K562 (cell line): Measurements from ENCODE around the gene MYO1H. TPM values are rescaled to one million over a fixed set of nuclear protein-coding genes. Genes with fewer than 3 reads are reported as not detected.

Source experiments
- ATAC-seq: fragments of 200-7000 bp; cut with Tn5 transposase; 3 replicates; pipeline ENCODE4 v1.9.1; 2020; ENCODE audit warnings: moderate library complexity
- BruUV-seq: library from RNA; stranded (reverse); fragments of 400-500 nt; replicated peaks from 2 replicates; lab custom pipeline; 2021; lab: Mats Ljungman, UMichigan
- CTCF ChIA-PET: fragments of 300-600 bp; formaldehyde crosslinking; extraction: SDS; loops from one replicate; lab custom pipeline; 2021; ENCODE audit warnings: low intra/inter-chr PET ratio; lab: Yijun Ruan, JAX
- POLR2A ChIA-PET: fragments of 300-600, 350-650 bp; sonication (Branson Sonifier 250); formaldehyde crosslinking; extraction: SDS; loops from one replicate; lab custom pipeline; 2021; ENCODE audit warnings: antibody characterized with exemption, inconsistent platforms; lab: Yijun Ruan, JAX
- DNase-seq, 4 experiments: peaks; one replicate each; pipeline versions ENCODE4 v3.0.0 to v3.0.0-alpha.2; 2011 to 2018; ENCODE audit warnings: low spot score in 3 of 4, mixed read lengths in 3 of 4; ENCODE audit errors: extremely low read depth in 1 of 4
- FAIRE-seq: peaks from 2 replicates; lab custom pipeline; 2011; peaks lifted over from hg19 to GRCh38; lab: Jason Lieb, UNC
- H2AFZ ChIP-seq: 2 replicates; pipeline ENCODE4 v1.6.0; 2011; ENCODE audit warnings: low read depth, low read length, control low read depth, inconsistent platforms
- H3K27ac ChIP-seq: fragments of 200-600 bp; 3 replicates; pipeline ENCODE4 v1.8.0; 2011; ENCODE audit warnings: low read depth, mild to moderate bottlenecking, control low read depth, inconsistent platforms, low read length, moderate library complexity, mixed read lengths; ENCODE audit errors: extremely low read depth
- H3K27me3 ChIP-seq, 2 experiments: fragments of 300-600 bp in 1 of 2; 2 replicates in 1 of 2; 3 replicates in 1 of 2; pipeline versions ENCODE4 v1.6.0 to v1.8.0; 2011; ENCODE audit warnings: inconsistent platforms in 2 of 2, low read length in 2 of 2, mild to moderate bottlenecking in 1 of 2, mixed read lengths in 1 of 2, moderate library complexity in 1 of 2; ENCODE audit not compliant: control insufficient read depth in 2 of 2, insufficient read depth in 2 of 2
- H3K36me3 ChIP-seq: fragments of 300-600 bp; 3 replicates; pipeline ENCODE4 v1.8.0; 2011; ENCODE audit warnings: mild to moderate bottlenecking, low read length, inconsistent platforms; ENCODE audit not compliant: control insufficient read depth, insufficient read depth
- H3K4me1 ChIP-seq, 2 experiments: fragments of 200-600 bp in 1 of 2; replicated peaks in 1 of 2; 2 replicates in 1 of 2; 3 replicates in 1 of 2; pipeline versions ENCODE4 v1.5.1 to v1.8.0; 2011; ENCODE audit warnings: inconsistent platforms in 2 of 2, low read length in 2 of 2, mild to moderate bottlenecking in 1 of 2, mixed read lengths in 1 of 2, moderate library complexity in 1 of 2; ENCODE audit not compliant: control insufficient read depth in 2 of 2, insufficient read depth in 2 of 2
- H3K4me2 ChIP-seq: 2 replicates; pipeline ENCODE4 v1.6.1; 2011; ENCODE audit warnings: low read length, control low read depth, inconsistent platforms, mixed read lengths; ENCODE audit not compliant: insufficient read depth
- H3K4me3 ChIP-seq: fragments of 200-600 bp; sonication (generic), shearing (Covaris generic); 2 replicates; pipeline ENCODE4 v1.5.1; 2016; ENCODE audit warnings: control low read depth, inconsistent platforms
- H3K79me2 ChIP-seq: fragments of 200-600 bp; 3 replicates; pipeline ENCODE4 v1.8.0; 2011; ENCODE audit warnings: low read length, inconsistent platforms; ENCODE audit not compliant: control insufficient read depth, insufficient read depth
- H3K9ac ChIP-seq, 2 experiments: 2 replicates each; pipeline versions ENCODE4 v1.6.0 to v1.6.1; 2011; ENCODE audit warnings: low read depth in 2 of 2, low read length in 2 of 2, control low read depth in 1 of 2, inconsistent platforms in 1 of 2, mild to moderate bottlenecking in 1 of 2, mixed read lengths in 1 of 2; ENCODE audit not compliant: insufficient read depth in 1 of 2
- H3K9me1 ChIP-seq: one replicate; pipeline ENCODE4 v1.6.0; 2011; ENCODE audit warnings: inconsistent platforms, mild to moderate bottlenecking, low read length, moderate library complexity; ENCODE audit not compliant: control insufficient read depth, insufficient read depth
- H3K9me3 ChIP-seq: replicated peaks from 2 replicates; pipeline ENCODE4 v1.5.1; 2011; ENCODE audit warnings: low read depth, low read length, inconsistent platforms; ENCODE audit not compliant: control insufficient read depth, insufficient read depth
- H4K20me1 ChIP-seq: replicated peaks from 2 replicates; pipeline ENCODE4 v1.6.1; 2011; ENCODE audit warnings: low read length, inconsistent platforms, mixed read lengths; ENCODE audit not compliant: control insufficient read depth, insufficient read depth
- CBX5 ChIP-seq: IDR thresholded peaks from 2 replicates; pipeline ENCODE4 v1.6.1; 2014; ENCODE audit warnings: low read depth, borderline replicate concordance
- DPF2 ChIP-seq: fragments of 450-650 bp; IDR thresholded peaks from 2 replicates; pipeline ENCODE4 v1.6.1; 2016
- HLTF ChIP-seq: fragments of 450-650 bp; IDR thresholded peaks from 2 replicates; pipeline ENCODE4 v1.6.1; 2016
- HMG20B ChIP-seq: fragments of 250-450 bp; sonication (Bioruptor Pico); IDR thresholded peaks from 2 replicates; pipeline ENCODE4 v1.5.0; 2021; ENCODE audit warnings: mild to moderate bottlenecking
- NRF1 ChIP-seq, 2 experiments: fragments of 450-650 bp; IDR thresholded peaks in 1 of 2; conservative IDR thresholded peaks in 1 of 2; 2 replicates each; pipeline ENCODE4 v1.6.1; 2014; ENCODE audit warnings: mild to moderate bottlenecking in 2 of 2
- PATZ1 ChIP-seq: fragments of 250-450 bp; sonication (Bioruptor Pico); IDR thresholded peaks from 2 replicates; pipeline ENCODE4 v1.5.0; 2020; ENCODE audit warnings: mild to moderate bottlenecking, borderline replicate concordance
- RNF2 ChIP-seq: sonication (generic); IDR thresholded peaks from 2 replicates; pipeline ENCODE4 v1.6.1; 2016
- SNIP1 ChIP-seq: fragments of 450-650 bp; IDR thresholded peaks from 2 replicates; pipeline ENCODE4 v1.7.1; 2017; ENCODE audit warnings: low read depth, mild to moderate bottlenecking
- SRSF7 ChIP-seq: fragments of 200-400 bp; formaldehyde crosslinking; optimal IDR thresholded peaks from 2 replicates; pipeline ENCODE3; 2017; ENCODE audit warnings: mild to moderate bottlenecking, low read depth, low read length
- TFE3 ChIP-seq: fragments of 450-650 bp; formaldehyde crosslinking; IDR thresholded peaks from 2 replicates; pipeline ENCODE4 v1.4.0; 2020; ENCODE audit warnings: mild to moderate bottlenecking, mixed read lengths
- ZFPM2 ChIP-seq: fragments of 250-450 bp; sonication (Bioruptor Pico); IDR thresholded peaks from 2 replicates; pipeline ENCODE4 v1.5.1; 2022; ENCODE audit warnings: mild to moderate bottlenecking
- ZNF280B ChIP-seq: fragments of 250-450 bp; sonication (Bioruptor Pico); IDR thresholded peaks from 2 replicates; pipeline ENCODE4 v1.5.1; 2021; ENCODE audit warnings: mild to moderate bottlenecking
- ZNF282 ChIP-seq: sonication (generic); formaldehyde crosslinking; IDR thresholded peaks from 2 replicates; pipeline ENCODE4 v1.8.1; 2023; ENCODE audit warnings: missing genetic modification reagents
- WGBS: fragments of 100-300 bp; shearing (Covaris generic); methylation state at CpG from one replicate; pipeline ENCODE4 v1.1.6; 2016; ENCODE audit warnings: low coverage, mixed read lengths; ENCODE audit not compliant: insufficient coverage; ENCODE audit errors: missing lambda C conversion rate; 5-methylcytosine and 5-hydroxymethylcytosine counted together
- in situ Hi-C: fragments of 300-500 bp; cut with MboI; formaldehyde crosslinking; loops from 4 replicates; pipeline ENCODE4 v1.15.0; 2018; ENCODE audit warnings: inconsistent platforms, mixed read lengths
- intact Hi-C: fragments of 100-400 bp; cut with micrococcal nuclease; formaldehyde crosslinking; loops from 2 replicates; pipeline ENCODE4 v1.14.2; 2022
- polyA plus RNA-seq, 8 experiments: library from polyadenylated mRNA; depleted of rRNA in 4 of 8; stranded (reverse) in 5 of 8; unstranded in 3 of 8; fragments of >200 nt; fragmentation: Nextera tagmentation in 2 of 8; fragmentation: Illumina TruSeq in 1 of 8; extraction: Ambion mirVana in 2 of 8; extraction: Trizol in 1 of 8; gene quantifications; 2 replicates each; pipeline versions ENCODE4 v1.2.1 to v1.2.3, GENCODE V29; 2011 to 2014; ENCODE audit warnings: inconsistent platforms in 1 of 8, missing spikeins in 1 of 8
- total RNA-seq, 7 experiments: library from RNA; depleted of rRNA in 6 of 7; stranded (reverse); fragments of >200 nt in 6 of 7; fragmentation: Illumina TruSeq in 2 of 7; extraction: Trizol in 2 of 7; gene quantifications; 2 replicates each; pipeline versions ENCODE4 v1.2.1 to v1.2.3, GENCODE V29; 2011 to 2021; ENCODE audit warnings: low replicate concordance in 1 of 7
- TF ChIP-seq, protein P1 (sequence below), 2 experiments: IDR thresholded peaks; 2 replicates each; pipeline ENCODE4 v1.6.1; 2011; ENCODE audit warnings: borderline replicate concordance in 1 of 2, control low read depth in 1 of 2, low read depth in 1 of 2, low read length in 1 of 2, mild to moderate bottlenecking in 1 of 2, mixed read lengths in 1 of 2, moderate library complexity in 1 of 2; ENCODE audit not compliant: insufficient read depth in 1 of 2, insufficient read length in 1 of 2, poor library complexity in 1 of 2, severe bottlenecking in 1 of 2; ENCODE audit errors: extremely low read depth in 1 of 2

MYO1H gene
- total and polyA plus RNA-seq, 9 of the 15 experiments (the other 6 are each of a cell fraction or from before 2014, with no cell fraction given): not detected

- H3K36me3 ChIP-seq: peaks cover 80% of the 10 kb centered on the region
- in situ Hi-C loops: no loop called here
- TF ChIP-seq HLTF (no peak), RNF2 (no peak), SRSF7 (no peak), ZFPM2 (CRISPR knock-in tag) (no peak), NRF1 (conservative IDR thresholded peaks at IDR 0.05 in 1 of 2, IDR thresholded peaks at IDR 0.05 in 1 of 2) (no peak), DPF2 (no peak), TFE3 (CRISPR knock-in tag) (no peak), SNIP1 (no peak), ZNF282 (no peak), HMG20B (CRISPR knock-in tag) (no peak), ZNF280B (no peak), CBX5 (no peak), PATZ1 (CRISPR knock-in tag) (no peak)
- TF ChIP-seq, protein P1, sequence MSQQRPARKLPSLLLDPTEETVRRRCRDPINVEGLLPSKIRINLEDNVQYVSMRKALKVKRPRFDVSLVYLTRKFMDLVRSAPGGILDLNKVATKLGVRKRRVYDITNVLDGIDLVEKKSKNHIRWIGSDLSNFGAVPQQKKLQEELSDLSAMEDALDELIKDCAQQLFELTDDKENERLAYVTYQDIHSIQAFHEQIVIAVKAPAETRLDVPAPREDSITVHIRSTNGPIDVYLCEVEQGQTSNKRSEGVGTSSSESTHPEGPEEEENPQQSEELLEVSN (IDR thresholded peaks at IDR 0.05; ENCODE audit: borderline replicate concordance in 1 of 2, extremely low read depth in 1 of 2, insufficient read depth in 1 of 2, insufficient read length in 1 of 2, low read depth in 1 of 2, low read length in 1 of 2, poor library complexity in 1 of 2, severe bottlenecking in 1 of 2): no peak
These were observed 142.4 kb downstream of the MYO1H start for GRCh38 chr12:109489955-109490565.

More at GRCh38 chr12:109489955-109490565, 142.4 kb downstream of the MYO1H start:
- intact Hi-C loops: no loop called here
- Histone ChIP-seq H3K4me3 (no peak overlapping the region), H3K4me1 (no peaks in the 10 kb centered on the region), H3K4me2 (no peak overlapping the region), H3K79me2 (no peaks in the 10 kb centered on the region), H3K9me3 (no peaks in the 10 kb centered on the region; the same call in 1 of the 2 replicates), H4K20me1 (no peaks in the 10 kb centered on the region), H3K9ac (no peak overlapping the region), H3K9me1 (no peaks in the 10 kb centered on the region), H2AFZ (no peak overlapping the region), H3K27me3 (no peaks in the 10 kb centered on the region), H3K27ac (no peak overlapping the region)
- 80% methylated on average over 1 of the region's 1 CpG for WGBS
- no peak for FAIRE-seq
- ATAC-seq: no peak
- DNase-seq: no peak
- POLR2A ChIA-PET: interaction anchor here (0.9 kb wide), 1 partner anchor 29 kb away, joined by 3 read pairs; no protein-coding TSS in a partner anchor
- no TSS peak for BruUV-seq
- CTCF ChIA-PET: no interaction called here
